Ishikawa (cell line): ENCODE results near the gene PDIK1L.

ENCODE experiments used
- CEBPB ChIP-seq: IDR thresholded peaks from 2 replicates; pipeline ENCODE4 v1.6.1; 2012
- CREB1 ChIP-seq: IDR thresholded peaks from 2 replicates; pipeline ENCODE4 v1.6.1; 2012; ENCODE audit warnings: low read depth
- EP300 ChIP-seq: IDR thresholded peaks from 2 replicates; pipeline ENCODE4 v1.6.1; 2012; ENCODE audit warnings: borderline replicate concordance
- MAX ChIP-seq: IDR thresholded peaks from 2 replicates; pipeline ENCODE4 v1.6.1; 2012
- NFIC ChIP-seq: IDR thresholded peaks from 2 replicates; pipeline ENCODE4 v1.6.1; 2012
- RAD21 ChIP-seq: IDR thresholded peaks from 2 replicates; pipeline ENCODE4 v1.6.1; 2012; ENCODE audit warnings: low read depth
- TCF12 ChIP-seq: IDR thresholded peaks from 2 replicates; pipeline ENCODE4 v1.6.1; 2012; ENCODE audit warnings: low read depth

GRCh38 chr1:26168410-26169197 is 57.0 kb downstream of the PDIK1L start, which contains the start of gene C1orf232:
- TF ChIP-seq EP300 (no peak), CREB1 (no peak), RAD21 (no peak), NFIC (peak; percentile 46; the same call in 1 of the 2 replicates), CEBPB (no peak), TCF12 (no peak), MAX (no peak)
